ENCODE data around the gene AP1B1.
"Not testable (repeated sequence)": the region's sequence is repeated elsewhere in the genome, so short reads cannot be mapped to it uniquely, and the experiment has no call there.

The AP1B1 gene

GRCh38 chr22:29386708-29387107, 1.7 kb downstream of the AP1B1 start:
- no peak for DNase-seq

- no peak for DNase-seq
These were observed 2.6 kb downstream of the AP1B1 start for GRCh38 chr22:29385748-29386147.

GRCh38 chr22:29385151-29385704, 3.1 kb downstream of the AP1B1 start:
- no peak for DNase-seq

- DNase-seq: no peak
These were observed 4.6 kb downstream of the AP1B1 start for GRCh38 chr22:29383740-29384139.

GRCh38 chr22:29382580-29383302, 5.6 kb downstream of the AP1B1 start:
- DNase-seq: no peak

- DNase-seq: no peak
These were observed 7.5 kb downstream of the AP1B1 start for GRCh38 chr22:29380856-29381255.

- DNase-seq: no peak
These were observed 8.2 kb downstream of the AP1B1 start for GRCh38 chr22:29380032-29380781.

- DNase-seq: no peak
These were observed 9.1 kb downstream of the AP1B1 start for GRCh38 chr22:29379258-29379657.

GRCh38 chr22:29377979-29378378, 10.4 kb downstream of the AP1B1 start:
- no peak for DNase-seq

GRCh38 chr22:29376705-29377104, 11.7 kb downstream of the AP1B1 start:
- DNase-seq: not testable (repeated sequence)

GRCh38 chr22:29375398-29376076, 12.8 kb downstream of the AP1B1 start:
- DNase-seq: no peak

- DNase-seq: not testable (repeated sequence)
These were observed 13.6 kb downstream of the AP1B1 start for GRCh38 chr22:29374806-29375205.

- DNase-seq: no peak
These were observed 14.0 kb downstream of the AP1B1 start for GRCh38 chr22:29374401-29374800.

- DNase-seq: no peak
These were observed 17.8 kb downstream of the AP1B1 start for GRCh38 chr22:29370537-29370936.

GRCh38 chr22:29369460-29369859, 18.9 kb downstream of the AP1B1 start:
- DNase-seq: no peak

- peak; percentile 46 for DNase-seq
These were observed 28.9 kb downstream of the AP1B1 start for GRCh38 chr22:29359469-29359868.

- DNase-seq: not testable (repeated sequence)
These were observed 31.0 kb downstream of the AP1B1 start for GRCh38 chr22:29357193-29357890.

GRCh38 chr22:29353860-29354259, 34.5 kb downstream of the AP1B1 start:
- DNase-seq: no peak

GRCh38 chr22:29353286-29353685, 35.1 kb downstream of the AP1B1 start:
- no peak for DNase-seq

- DNase-seq: no peak
These were observed 35.6 kb downstream of the AP1B1 start for GRCh38 chr22:29352778-29353177.

- no peak for DNase-seq
These were observed 36.5 kb downstream of the AP1B1 start for GRCh38 chr22:29351891-29352290.

GRCh38 chr22:29351042-29351441, 37.3 kb downstream of the AP1B1 start:
- no peak for DNase-seq

GRCh38 chr22:29348956-29349355, 39.4 kb downstream of the AP1B1 start:
- DNase-seq: no peak

Measured in NCI-H69 (cell line).